Heart left ventricle (tissue), 16 donors: Measurements from ENCODE around the gene CMTM3. TPM values are rescaled to one million over a fixed set of nuclear protein-coding genes. Genes with fewer than 3 reads are reported as not detected.

ENCODE experiments used
- ATAC-seq, 4 donors: fragments of 200-7000 bp; cut with Tn5 transposase; one replicate each; pipeline ENCODE4 v1.9.1; 2020 to 2022; ENCODE audit warnings: moderate library complexity in 4 of 4, mild to moderate bottlenecking in 3 of 4, moderate number of reproducible peaks in 1 of 4
- DNase-seq, 5 donors: peaks; one replicate each; pipeline ENCODE4 v3.0.0-alpha.2; 2020
- H3K27ac ChIP-seq, 12 donors: fragments of 200-600 bp; sonication (generic) in 4 of 12; one replicate each; pipeline versions ENCODE4 v1.5.0 to v1.8.0; 2016 to 2022; ENCODE audit warnings: mild to moderate bottlenecking in 2 of 12
- H3K27me3 ChIP-seq, 9 donors: fragments of 200-600 bp; sonication (generic) in 2 of 9; one replicate each; pipeline versions ENCODE4 v1.5.1 to v1.8.0; 2016 to 2022; ENCODE audit warnings: mild to moderate bottlenecking in 3 of 9
- H3K36me3 ChIP-seq, 9 donors: fragments of 200-600 bp; sonication (generic) in 2 of 9; one replicate each; pipeline versions ENCODE4 v1.5.0 to v1.8.0; 2018 to 2022; ENCODE audit warnings: mild to moderate bottlenecking in 2 of 9
- H3K4me1 ChIP-seq, 12 donors: fragments of 200-600 bp; sonication (generic) in 4 of 12; one replicate each; pipeline versions ENCODE4 v1.5.0 to v1.8.0; 2016 to 2022; ENCODE audit warnings: mild to moderate bottlenecking in 3 of 12
- H3K4me3 ChIP-seq, 12 donors: fragments of 200-600 bp; sonication (generic) in 4 of 12; one replicate each; pipeline versions ENCODE4 v1.5.0 to v1.8.0; 2017 to 2022; ENCODE audit warnings: mild to moderate bottlenecking in 9 of 12, moderate library complexity in 4 of 12
- H3K9me3 ChIP-seq, 12 donors: fragments of 200-600 bp; sonication (generic) in 4 of 12; one replicate each; pipeline versions ENCODE4 v1.5.0 to v1.8.0; 2016 to 2022; ENCODE audit warnings: mild to moderate bottlenecking in 1 of 12
- CTCF ChIP-seq, 12 donors: fragments of 200-600 bp; sonication (generic) in 4 of 12; IDR thresholded peaks; one replicate each; pipeline versions ENCODE4 v1.5.0 to v1.8.0; 2018 to 2022; ENCODE audit warnings: antibody characterized with exemption in 12 of 12, mild to moderate bottlenecking in 5 of 12
- POLR2A ChIP-seq, 2 donors: fragments of 450-650 bp; IDR thresholded peaks; one replicate each; pipeline ENCODE4 v1.6.1; 2017; ENCODE audit warnings: antibody characterized with exemption in 2 of 2, mild to moderate bottlenecking in 2 of 2, moderate library complexity in 2 of 2
- WGBS, 4 donors: extraction: QIAGEN DNeasy Blood & Tissue Kit in 2 of 4; methylation state at CpG; one replicate each; pipeline versions ENCODE4 v1.1.5 to v1.1.7; 2013 to 2018; 5-methylcytosine and 5-hydroxymethylcytosine counted together
- intact Hi-C, 10 donors: fragments of 100-400 bp; cut with DNase I; formaldehyde crosslinking; loops; one replicate each; pipeline versions ENCODE4 v1.11.1 to v1.14.2; 2022
- polyA plus RNA-seq, 2 donors: library from polyadenylated mRNA; stranded (reverse); fragments of 200-250 nt; gene quantifications; one replicate each; pipeline ENCODE4 v1.2.3, GENCODE V29; 2013
- total RNA-seq, 9 donors: library from RNA; depleted of rRNA in 2 of 9; stranded (reverse); fragments of >200 nt in 2 of 9; fragmentation: NEBNext Ultra II Directional in 3 of 9; extraction: Animal tissue kit (Norgen Biotek cat#: 25700) in 3 of 9; gene quantifications; one replicate each; pipeline versions ENCODE4 v1.1.0 to v1.2.4, GENCODE V29; 2016 to 2023
- donor health status: ischemic (EF 13 %, LVEDD 7.1; RV severe dilation, severe dysfunction).
- donor health status: healthy with polysubstance abuse.
- donor health status: DM: no; HTN: yes; CAD: no.
- donor health status: DM: no; HTN: no; CAD: no.
- donor health status: ischemic (EF 25% LVEDD 6.9; RV normal size, moderate dysfunction).
- donor health status: ischemic (EF 25% LVEDD 5.7; RV mildly dilated, moderate dysfunction).
- donor health status: healthy.
- donor health status: DM: yes; HTN: yes; CAD: no.
- donor health status: ischemic (EF 35%, LVEDD 5.7; RV mildly dilated, moderate dysfunction).
- donor health status: nonischemic (EF 11% LVEDD 7.7; RV severe dilation, severe dysfunction).
- donor health status: DM: yes; HTN: yes; CAD: no.
- donor health status: PGD.
- donor health status: ischemic (EF 29% LVEDD 5.4; RV normal size, mild dysfunction).
- donor health status: nonischemic (EF 23%, LVEDD 6.1; RV moderate dilation, normal function).

Gene CMTM3
- total and polyA plus RNA-seq, 11 donors = 5.8 to 30.9 (median 9.6) TPM

GRCh38 chr16:66603537-66604375 lies 748 bp upstream of the CMTM3 start:
- Histone ChIP-seq H3K27me3 (no peaks in the 10 kb centered on the region), H3K36me3 (peaks cover 0 to 3% (median 0%) of the 10 kb centered on the region in 9 donors), H3K9me3 (no peaks in the 10 kb centered on the region), H3K4me1 (peaks cover 0 to 40% (median 19%) of the 10 kb centered on the region in 12 donors), H3K4me3 (peak overlapping the region; percentile 59 to 97 (median 84)), H3K27ac (peak overlapping the region; percentile 88 to 98 (median 94))
- WGBS, 4 donors = 10 to 12% (median 11%) methylated on average over 32 of the region's 32 CpGs
- ATAC-seq = peak; percentile 38 to 43 (median 39)
- peak in 4 of 5 donors; percentile 55 to 77 (median 64) for DNase-seq
- intact Hi-C loops = loop anchor here in 8 of 10 donors (2.0 to 10.0 kb wide), 8 partner anchors 41 to 261 kb away; partner anchors contain the start of genes CKLF (in 4 of the 8) and TK2 (in 2 of the 8)
- no peak for TF ChIP-seq CTCF (IDR thresholded peaks at IDR 0.05)
- no peak for TF ChIP-seq POLR2A (IDR thresholded peaks at IDR 0.05)

GRCh38 chr16:66605177-66605978 lies 874 bp downstream of the CMTM3 start:
- no peaks in the 10 kb centered on the region for H3K27me3 ChIP-seq
- peak overlapping the region; percentile 88 to 98 (median 94) for H3K27ac ChIP-seq
- TF ChIP-seq CTCF (IDR thresholded peaks at IDR 0.05) = peak in 1 of 12 donors; percentile 29
- peak in 1 of 2 donors; percentile 6 for TF ChIP-seq POLR2A (IDR thresholded peaks at IDR 0.05)
- peak; percentile 74 to 86 (median 79) for DNase-seq
- peaks cover 0 to 43% (median 22%) of the 10 kb centered on the region in 12 donors for H3K4me1 ChIP-seq
- intact Hi-C loops = loop anchor here in 9 of 10 donors (2.0 to 10.0 kb wide), 12 partner anchors 51 to 267 kb away; partner anchors contain the start of genes CKLF (in 5 of the 9) and TK2 (in 3 of the 9)
- no peaks in the 10 kb centered on the region for H3K9me3 ChIP-seq
- ATAC-seq = peak; percentile 25 to 70 (median 62)
- H3K4me3 ChIP-seq = peak overlapping the region; percentile 59 to 97 (median 84)
- peaks cover 0 to 19% (median 13%) of the 10 kb centered on the region in 9 donors for H3K36me3 ChIP-seq
- WGBS, 4 donors = 12 to 19% (median 13%) methylated on average over 10 to 61 of the region's 61 CpGs

GRCh38 chr16:66605979-66606751 lies 1.7 kb downstream of the CMTM3 start:
- Histone ChIP-seq H3K36me3 (peaks cover 0 to 27% (median 21%) of the 10 kb centered on the region in 9 donors), H3K4me3 (peak overlapping the region; percentile 59 to 97 (median 84)), H3K27me3 (no peaks in the 10 kb centered on the region), H3K4me1 (peaks cover 0 to 43% (median 22%) of the 10 kb centered on the region in 12 donors), H3K9me3 (no peaks in the 10 kb centered on the region), H3K27ac (peak overlapping the region; percentile 88 to 98 (median 94))
- 51 to 68% (median 62%) methylated on average over 10 of the region's 10 CpGs for WGBS, 4 donors
- DNase-seq = peak in 1 of 5 donors; percentile 34
- intact Hi-C loops = loop anchor here in 9 of 10 donors (2.0 to 10.0 kb wide), 12 partner anchors 51 to 266 kb away; partner anchors contain the start of genes CKLF (in 5 of the 9) and TK2 (in 3 of the 9)
- no peak for ATAC-seq
- TF ChIP-seq CTCF (IDR thresholded peaks at IDR 0.05) = no peak
- TF ChIP-seq POLR2A (IDR thresholded peaks at IDR 0.05) = no peak
